ENCODE measurements around the gene RASGRP4.
A peak's percentile ranks its signal among the peaks of the same experiment; 100 is the strongest.

Gene RASGRP4

GRCh38 chr19:38387550-38388348 lies 38.3 kb downstream of the RASGRP4 start, which contains the start of gene GGN:
Gene GGN (minus strand): TSS chr19:38388034. CDS start chr19:38387261, 773 bp downstream.
- peak; percentile 75 for DNase-seq

GRCh38 chr19:38386971-38387549 lies 39.0 kb downstream of the RASGRP4 start:
- no peak for DNase-seq

GRCh38 chr19:38386300-38386970 lies 39.6 kb downstream of the RASGRP4 start:
- DNase-seq, result no peak

GRCh38 chr19:38385804-38386257 lies 40.2 kb downstream of the RASGRP4 start:
- no peak for DNase-seq

- no peak for DNase-seq
Measured at GRCh38 chr19:38385057-38385803, 40.8 kb downstream of the RASGRP4 start.

- no peak for DNase-seq
Measured at GRCh38 chr19:38384209-38385027, 41.6 kb downstream of the RASGRP4 start.

GRCh38 chr19:38383743-38384142 lies 42.3 kb downstream of the RASGRP4 start:
- DNase-seq, result no peak

GRCh38 chr19:38383184-38383583 lies 42.8 kb downstream of the RASGRP4 start:
- no peak for DNase-seq

GRCh38 chr19:38381138-38381537 lies 44.9 kb downstream of the RASGRP4 start:
- DNase-seq, result no peak

- no peak for DNase-seq
Measured at GRCh38 chr19:38378866-38379265, 47.2 kb downstream of the RASGRP4 start.

GRCh38 chr19:38377052-38377451 lies 49.0 kb downstream of the RASGRP4 start:
- no peak for DNase-seq

GRCh38 chr19:38376576-38376975 lies 49.4 kb downstream of the RASGRP4 start:
- no peak for DNase-seq

GRCh38 chr19:38375748-38376147 lies 50.3 kb downstream of the RASGRP4 start:
- no peak for DNase-seq

GRCh38 chr19:38375098-38375493 lies 50.9 kb downstream of the RASGRP4 start:
- no peak for DNase-seq

- DNase-seq, result peak; percentile 97
Measured at GRCh38 chr19:38374332-38375097, 51.5 kb downstream of the RASGRP4 start, which contains the start of gene PSMD8. Gene PSMD8 (plus strand): TSS chr19:38374571. CDS start chr19:38374602, 31 bp downstream.

GRCh38 chr19:38373907-38374331 lies 52.1 kb downstream of the RASGRP4 start:
- DNase-seq, result no peak

GRCh38 chr19:38371081-38371480 lies 54.9 kb downstream of the RASGRP4 start:
- DNase-seq, result no peak

GRCh38 chr19:38370299-38370698 lies 55.7 kb downstream of the RASGRP4 start:
- no peak for DNase-seq

GRCh38 chr19:38369584-38369983 lies 56.4 kb downstream of the RASGRP4 start:
- no peak for DNase-seq

GRCh38 chr19:38367041-38367440 lies 59.0 kb downstream of the RASGRP4 start:
- no peak for DNase-seq
